ENCODE data around the gene CAGE1.
A peak's percentile ranks its signal among the peaks of the same experiment; 100 is the strongest.
"Not testable (repeated sequence)": the region's sequence is repeated elsewhere in the genome, so short reads cannot be mapped to it uniquely, and the experiment has no call there.

CAGE1 gene

DNA sequence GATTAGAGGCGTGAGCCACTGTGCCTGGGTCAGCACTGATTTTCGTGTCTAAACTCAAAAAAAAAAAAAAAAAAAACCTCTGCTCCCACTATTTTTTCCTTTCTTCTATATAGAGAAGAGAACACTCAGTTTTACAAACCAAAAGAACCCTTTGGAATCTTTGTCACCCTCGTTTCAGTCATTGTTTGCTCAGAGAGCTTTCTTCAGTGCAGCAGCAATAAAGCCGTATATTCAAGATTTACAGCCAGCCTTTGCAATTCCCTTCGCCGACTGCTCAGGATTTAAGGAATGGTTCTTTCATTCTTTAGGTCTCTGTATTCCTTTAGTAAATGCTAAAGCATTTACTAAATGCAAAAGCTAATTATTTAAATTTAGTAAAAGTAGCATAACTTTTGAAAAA lies 20.2 kb upstream of the CAGE1 start:
- DNase-seq = no peak

DNA sequence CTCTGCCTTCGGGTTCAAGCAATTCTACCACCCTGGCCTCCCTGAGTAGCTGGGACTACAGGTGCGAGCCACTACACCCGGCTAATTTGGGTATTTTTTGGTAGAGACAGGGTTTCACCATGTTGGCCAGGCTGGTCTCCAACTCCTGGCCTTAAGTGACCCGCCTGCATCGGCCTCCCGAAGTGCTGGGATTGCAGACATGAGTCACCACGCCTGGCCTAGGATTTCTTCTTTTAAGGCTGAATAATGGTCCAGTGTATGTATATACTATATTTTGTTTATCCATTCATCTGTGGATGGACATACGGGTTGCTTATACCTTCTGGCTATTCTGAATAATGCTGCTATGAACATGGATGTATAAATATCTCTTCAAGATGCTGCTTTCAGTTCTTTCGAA lies 17.2 kb upstream of the CAGE1 start:
- DNase-seq = no peak

DNA sequence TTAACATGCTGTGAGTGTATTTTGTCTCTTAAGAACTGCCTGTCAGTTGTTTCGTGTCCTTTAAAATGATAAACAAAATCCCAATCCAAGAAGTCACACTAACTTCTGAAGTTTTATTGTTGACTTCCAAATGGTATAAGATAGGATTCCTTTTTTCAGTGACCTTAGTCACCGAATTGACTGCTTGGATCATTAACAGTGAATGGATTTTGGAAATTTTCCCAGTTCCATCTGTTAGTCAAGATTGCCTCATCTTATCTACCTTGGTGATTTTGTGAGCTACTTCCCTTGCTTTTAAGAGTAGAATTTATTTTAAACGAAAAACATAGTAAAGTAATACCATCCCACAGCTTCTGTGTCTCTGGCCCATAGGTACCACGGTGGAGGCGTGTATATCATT lies 15.0 kb upstream of the CAGE1 start:
- DNase-seq = no peak

DNA sequence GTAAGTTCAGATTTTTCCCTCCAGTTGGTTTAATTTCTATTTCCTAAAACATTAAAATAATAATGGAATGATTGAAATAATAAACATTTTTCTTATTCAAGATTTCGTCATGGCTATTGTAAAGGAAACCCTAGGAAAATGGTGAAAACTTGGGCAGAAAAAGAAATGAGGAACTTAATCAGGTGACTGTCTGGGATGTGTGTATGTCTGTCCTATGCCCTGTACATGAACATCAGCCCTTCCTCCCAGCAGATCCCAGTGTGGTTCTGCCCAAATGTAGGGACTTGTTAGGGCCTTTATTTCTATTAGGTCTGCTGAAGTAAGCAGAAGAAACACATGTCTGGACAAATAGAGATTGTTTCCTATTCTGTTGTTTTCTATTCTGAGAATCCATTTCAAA lies 13.2 kb upstream of the CAGE1 start:
- DNase-seq = no peak

DNA sequence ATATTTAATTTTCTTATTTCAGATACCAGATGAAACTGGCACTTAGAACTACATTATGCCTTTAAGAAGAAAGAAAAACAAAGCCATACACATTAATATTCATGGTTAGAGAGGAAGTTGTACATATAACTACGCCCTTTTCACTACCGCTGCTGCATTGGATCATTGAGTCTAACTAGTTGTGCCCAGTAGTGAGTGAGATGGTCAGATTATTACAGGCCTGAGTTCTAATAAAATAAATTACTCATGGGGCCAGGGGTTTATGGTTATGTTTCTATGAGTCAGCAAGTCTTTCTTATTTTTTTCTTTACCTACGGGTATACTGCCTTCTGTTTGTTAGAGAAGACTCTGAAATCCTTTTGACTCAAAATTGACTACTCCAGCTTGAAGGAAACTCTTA lies 11.5 kb upstream of the CAGE1 start:
- no peak for DNase-seq

DNA sequence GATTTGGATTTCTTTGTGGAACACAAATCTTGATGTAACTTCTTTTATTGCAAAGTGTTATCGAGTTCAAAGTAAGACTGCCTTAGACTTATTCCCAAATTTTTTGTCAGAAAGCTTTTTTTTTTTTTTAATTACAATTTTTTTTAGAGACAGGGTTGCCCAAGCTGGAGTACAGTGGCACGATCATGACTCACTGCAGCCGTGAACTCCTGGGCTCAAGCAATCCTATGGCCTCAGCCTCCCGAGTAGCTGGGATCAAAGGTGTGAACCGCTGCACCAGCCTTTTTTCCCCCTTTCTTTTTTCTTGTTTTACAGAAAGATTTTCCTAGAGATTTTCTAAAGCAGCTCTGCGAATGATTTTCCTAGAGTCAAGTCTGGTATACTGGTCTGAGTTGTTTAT lies 2.9 kb upstream of the CAGE1 start:
- no peak for DNase-seq

DNA sequence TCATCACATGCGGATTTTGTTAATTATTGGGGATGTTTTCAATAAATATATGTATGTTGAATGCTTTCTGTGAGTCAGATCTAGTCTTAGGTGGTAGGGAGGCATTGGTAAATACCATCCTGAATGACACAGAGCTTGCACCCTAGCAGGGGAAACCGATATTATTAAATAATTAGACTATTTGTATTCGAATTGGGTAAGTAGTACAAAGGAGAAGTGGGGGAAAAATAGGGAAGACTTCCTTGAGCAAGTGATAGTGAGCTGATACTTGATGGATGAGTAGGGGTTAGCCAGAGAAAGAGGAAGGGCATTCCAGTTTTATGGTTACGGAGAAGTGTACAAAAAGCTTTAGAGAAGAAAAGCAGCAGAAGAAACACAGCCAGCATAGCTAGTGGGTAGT lies 1.6 kb upstream of the CAGE1 start:
- no peak for DNase-seq

DNA sequence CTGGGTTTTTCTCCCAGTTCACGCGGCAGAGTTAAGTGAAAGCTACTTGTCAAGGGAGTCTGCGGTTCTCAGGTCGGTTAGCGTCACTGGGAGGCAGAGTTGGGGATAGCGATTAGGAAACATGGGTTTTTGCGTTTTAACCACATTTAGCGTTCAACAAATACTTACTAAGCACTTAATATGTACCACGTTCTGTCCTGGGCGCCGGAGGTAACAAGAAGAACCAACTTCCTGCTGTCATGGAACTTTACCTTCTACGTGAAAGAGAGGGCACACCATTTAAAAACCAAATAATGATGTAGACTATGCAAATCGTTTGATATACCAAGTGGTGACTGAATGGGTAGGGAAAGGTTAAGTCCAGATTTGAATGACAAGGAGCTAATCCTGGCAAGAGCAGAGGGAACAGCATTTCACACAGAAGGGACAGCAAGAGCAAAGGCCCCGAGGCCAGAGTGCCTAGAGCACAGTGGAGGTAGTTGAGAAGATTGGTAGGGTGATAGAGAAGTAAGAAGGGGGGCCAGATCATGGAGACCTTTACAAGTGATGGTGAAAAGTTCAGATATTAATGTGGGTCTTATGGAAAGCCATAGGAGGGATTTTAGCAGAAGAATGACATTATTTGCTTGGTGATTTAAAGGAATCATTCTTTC lies 810 bp upstream of the CAGE1 start:
- DNase-seq = peak in 2 of 5 donors; percentile 40 to 58

DNA sequence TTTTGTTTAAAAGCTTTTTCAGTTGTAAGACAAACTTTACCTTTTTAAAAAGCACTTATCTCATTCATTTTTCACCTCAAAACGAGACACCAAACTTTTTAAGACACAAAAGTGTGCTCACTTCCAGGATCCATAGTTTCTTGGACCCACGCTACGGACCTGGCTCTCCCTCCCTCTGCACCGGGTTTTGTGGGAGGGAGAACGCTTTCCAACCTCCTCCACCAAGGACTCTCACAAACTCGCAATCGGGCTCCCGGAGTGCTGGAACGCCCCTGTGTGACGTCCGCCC lies 436 bp downstream of the CAGE1 start:
- no peak for DNase-seq

DNA sequence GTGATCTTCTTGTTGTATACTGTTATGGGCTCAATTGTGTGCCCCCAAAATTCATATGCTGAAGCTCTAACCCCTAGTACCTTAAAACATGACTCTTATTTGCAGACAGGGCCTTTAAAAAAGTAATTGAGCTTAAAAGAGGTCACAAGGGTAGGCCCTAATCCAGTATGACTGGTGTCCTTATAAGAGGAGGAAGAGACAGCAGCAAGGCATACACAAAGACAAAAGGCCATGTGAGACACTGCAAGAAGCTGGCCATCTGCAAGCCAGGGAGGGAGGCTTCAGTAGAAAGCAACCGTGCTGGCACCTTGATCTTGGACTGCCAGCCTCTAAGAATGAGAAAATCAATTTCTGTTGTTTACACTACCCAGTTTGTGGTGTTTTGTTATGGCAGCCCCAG lies 8.4 kb downstream of the CAGE1 start:
- DNase-seq = no peak

DNA sequence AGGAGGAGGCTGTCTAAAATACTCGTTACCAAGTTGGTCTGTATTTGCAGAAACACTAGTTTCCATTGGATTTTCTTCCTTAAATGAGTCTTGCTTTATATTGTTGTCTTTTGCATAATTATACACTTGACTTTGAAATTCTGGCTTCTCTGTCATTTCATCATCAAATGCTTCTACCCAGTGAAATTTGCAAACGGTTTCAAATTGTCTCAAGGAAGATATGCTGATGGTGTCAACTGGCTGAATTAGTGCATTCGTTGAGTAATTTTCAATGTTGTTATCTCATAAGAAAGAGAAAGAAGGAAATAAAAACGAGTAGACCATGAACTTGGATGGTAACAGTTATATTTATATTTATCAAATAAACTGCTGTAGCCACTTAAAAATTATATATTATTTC lies 10.8 kb downstream of the CAGE1 start:
- no peak for DNase-seq

DNA sequence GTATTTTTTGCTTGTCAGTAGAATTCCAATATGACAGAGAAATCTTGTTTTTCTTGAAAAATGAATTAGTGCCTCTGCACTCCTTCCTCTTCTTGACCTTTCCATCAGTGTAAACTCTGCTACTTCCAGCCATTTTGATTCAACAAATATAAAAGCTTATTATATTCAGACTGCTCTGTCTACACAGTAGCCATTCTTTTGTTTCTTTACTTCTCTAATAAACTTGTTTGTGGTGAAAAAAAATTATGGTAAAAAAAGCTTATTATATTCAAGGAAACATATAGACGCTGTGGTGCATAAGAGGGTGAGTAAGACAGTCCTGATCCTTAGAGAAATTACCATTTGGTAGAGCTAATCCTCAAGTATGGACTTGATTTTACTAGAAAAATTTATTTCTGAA lies 11.6 kb downstream of the CAGE1 start:
- no peak for DNase-seq

DNA sequence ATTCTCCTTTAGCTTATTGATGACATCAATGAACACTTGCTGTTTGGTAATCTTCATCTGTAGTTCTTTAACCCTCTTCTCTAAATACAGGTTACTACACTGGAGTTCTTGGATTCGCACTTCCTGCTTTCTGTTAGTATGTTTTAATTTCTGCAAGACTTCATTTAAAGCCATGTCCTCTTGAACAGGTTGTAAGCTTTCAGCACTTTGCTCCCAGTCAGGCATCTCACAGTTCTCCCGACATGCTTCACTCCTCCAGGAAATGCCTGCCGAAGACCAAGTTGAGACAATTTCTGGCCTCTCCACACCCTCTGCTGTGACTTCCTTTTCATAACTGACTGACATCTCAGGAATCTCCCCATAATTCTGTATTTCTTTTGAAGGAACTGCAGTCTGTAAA lies 15.8 kb downstream of the CAGE1 start:
- no peak for DNase-seq

DNA sequence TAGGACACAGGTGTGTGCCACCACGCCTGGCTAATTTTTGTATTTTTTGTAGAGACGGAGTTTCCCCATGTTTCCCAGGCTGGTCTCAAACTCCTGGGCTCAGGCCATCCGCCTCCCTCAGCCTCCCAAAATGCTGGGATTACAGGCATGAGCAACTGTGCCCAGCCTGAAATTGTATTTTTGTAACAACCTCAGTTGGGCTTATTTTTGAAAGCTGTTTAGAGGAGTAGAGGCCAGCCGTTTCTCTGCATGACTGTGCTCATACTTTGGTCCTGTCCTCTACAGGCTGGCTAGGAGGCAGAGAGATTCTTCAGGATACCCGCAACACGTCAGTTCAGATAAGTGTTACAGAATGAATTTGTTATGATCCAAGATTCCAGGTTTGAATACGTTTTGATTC lies 22.1 kb downstream of the CAGE1 start:
- DNase-seq = no peak

DNA sequence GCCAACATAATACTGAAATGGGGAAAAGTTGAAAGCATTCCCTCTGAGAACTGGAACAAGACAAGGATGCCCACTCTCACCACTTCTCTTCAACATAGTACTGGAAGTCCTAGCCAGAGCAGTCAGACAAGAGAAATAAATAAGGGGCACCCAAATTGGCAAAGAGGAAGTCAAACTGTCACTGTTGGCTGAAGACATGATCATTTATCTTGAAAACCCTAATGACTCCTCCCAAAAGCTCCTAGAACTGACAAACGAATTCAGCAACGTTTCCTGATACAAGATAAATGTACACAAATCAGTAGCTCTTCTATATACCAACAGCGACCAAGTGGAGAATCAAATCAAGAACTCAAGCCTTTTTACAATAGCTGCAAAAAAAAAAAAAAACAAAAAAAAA lies 37.6 kb downstream of the CAGE1 start:
- DNase-seq = not testable (repeated sequence)

DNA sequence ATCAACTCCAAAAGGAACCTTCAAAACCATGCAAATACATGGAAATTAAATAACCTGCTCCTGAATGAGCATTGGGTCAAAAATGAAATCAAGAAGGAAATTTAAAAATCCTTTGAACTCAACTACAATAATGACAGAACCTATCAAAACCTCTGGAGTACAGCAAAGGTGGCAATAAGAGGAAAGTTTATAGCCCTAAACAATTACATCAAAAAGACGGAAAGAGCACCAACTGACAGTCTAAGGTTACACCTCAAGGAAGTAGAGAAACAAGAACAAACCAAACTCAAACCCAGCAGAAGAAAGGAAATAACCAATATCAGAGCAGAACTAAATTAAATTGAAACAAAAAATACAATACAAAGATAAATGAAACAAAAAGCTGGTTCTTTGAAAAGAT lies 39.0 kb downstream of the CAGE1 start:
- DNase-seq = not testable (repeated sequence)

DNA sequence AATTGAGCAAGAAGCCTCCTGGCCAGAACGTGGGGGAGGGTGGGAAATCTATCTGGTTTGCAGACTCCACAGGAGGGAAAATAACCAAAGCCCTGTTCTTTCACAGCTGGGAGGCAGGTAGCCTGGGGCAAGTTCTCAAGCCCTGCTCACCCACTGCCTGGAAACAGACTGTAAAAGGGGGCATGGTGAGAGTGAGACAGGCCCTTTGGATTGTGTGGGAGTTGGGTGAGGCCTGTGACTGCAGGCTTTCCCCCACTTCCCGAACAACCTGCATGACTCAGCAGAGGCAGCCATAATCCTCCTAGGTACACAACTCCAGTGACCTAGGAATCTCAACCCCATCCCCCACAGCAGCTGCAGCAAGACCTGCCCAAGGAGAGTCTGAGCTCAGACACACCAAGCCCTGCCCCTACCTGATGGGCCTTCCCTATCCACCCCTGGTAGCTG lies 42.0 kb downstream of the CAGE1 start:
- DNase-seq = not testable (repeated sequence)

DNA sequence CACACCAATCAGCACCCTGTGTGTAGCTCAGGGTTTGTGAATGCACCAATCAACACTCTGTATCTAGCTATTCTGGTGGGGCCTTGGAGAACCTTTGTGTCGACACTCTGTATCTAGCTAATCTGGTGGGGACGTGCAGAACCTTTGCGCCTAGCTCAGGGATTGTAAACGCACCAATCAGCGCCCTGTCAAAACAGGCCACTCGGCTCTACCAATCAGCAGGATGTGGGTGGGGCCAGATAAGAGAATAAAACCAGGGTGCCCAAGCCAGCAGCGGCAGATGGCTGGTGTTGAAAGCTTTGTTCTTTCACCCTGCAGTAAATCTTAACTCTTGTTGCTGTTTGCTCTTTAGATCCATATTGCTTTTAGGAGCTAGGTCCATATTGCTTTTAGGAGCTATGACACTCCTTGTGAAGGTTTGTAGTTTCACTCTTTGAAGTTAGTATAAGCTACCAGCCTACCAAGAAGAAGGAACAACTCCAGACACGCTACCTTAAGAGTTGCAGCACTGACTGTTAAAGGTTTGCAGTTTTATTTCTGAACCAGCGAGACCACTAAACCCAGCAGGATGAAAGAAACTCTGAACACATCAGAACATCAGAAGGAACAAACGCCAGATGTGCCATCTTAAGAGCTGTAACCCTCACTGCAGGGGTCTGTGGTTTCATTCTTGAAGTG lies 44.6 kb downstream of the CAGE1 start:
- DNase-seq = not testable (repeated sequence)

DNA sequence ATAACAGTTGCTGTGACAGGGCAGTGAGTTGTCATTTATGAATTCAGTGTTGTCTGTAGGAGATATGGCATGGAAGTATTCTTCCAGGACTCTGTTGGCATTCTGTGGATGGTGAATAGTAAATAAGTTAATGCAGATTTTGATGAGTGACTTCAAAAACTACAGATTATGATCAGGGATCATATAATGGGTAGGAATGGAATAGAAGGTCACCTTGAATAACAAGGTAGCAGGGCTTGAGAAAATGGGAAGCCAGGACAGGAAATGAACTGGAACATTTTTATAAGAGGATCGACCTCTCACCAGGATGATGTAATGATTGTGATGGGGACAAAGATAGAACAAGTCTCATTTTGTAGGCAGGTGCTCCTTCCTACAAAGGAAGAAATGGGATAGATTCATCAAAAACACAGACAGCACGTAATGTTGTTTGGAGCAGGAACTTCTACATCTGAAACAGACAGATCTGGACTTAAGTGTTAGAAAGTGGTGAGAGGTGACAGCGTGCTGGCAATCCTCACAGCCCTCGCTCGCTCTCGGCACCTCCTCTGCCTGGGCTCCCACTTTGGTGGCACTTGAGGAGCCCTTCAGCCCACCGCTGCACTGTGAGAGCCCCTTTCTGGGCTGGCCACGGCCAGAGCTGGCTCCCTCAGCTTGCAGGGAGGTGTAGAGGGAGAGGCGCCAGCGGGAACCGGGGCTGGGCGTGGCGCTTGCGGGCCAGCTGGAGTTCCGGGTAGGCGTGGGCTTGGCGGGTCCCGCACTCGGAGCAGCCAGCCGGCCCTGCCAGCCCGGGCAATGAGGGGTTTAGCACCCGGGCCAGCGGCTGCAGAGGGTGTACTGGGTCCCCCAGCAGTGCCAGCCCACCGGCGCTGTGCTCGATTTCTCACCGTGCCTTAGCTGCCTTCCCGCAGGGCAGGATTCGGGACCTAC lies 45.7 kb downstream of the CAGE1 start:
- no peak for DNase-seq

DNA sequence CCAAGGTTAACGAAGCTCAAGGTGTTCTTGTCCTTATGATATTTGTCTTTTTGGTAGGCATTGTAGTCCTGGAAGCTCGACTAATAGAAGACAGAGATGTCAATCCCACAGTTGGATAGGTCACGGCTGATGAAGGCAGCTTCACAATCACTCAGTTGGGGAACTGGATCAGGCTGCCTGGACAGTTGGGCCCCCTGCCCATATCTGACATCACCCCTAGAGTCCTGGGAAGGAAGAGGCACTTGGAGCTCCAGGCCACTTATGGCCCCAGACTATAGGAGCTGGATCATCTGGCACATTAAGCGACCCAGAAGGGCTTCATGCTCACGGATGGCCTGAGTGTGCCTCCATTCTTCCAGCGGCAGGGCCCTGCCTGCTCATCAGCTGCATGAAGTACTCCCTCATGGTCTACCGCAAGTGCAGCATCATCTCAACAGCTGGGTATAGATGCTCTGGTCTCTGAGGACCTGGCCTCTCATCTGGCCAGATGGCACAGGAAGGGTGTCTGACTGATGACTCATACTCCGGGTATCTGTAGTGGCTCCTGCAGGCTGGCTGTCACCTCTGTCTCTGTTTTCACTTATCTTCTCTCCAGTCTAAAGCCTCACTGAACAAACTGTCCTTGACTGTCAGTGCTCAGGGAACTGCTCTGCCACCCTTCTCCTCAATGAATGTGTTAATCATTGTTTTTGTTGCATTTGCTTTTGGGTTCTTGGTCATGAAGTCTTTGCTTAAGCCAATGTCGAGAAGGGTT lies 47.4 kb downstream of the CAGE1 start:
- DNase-seq = peak in 1 of 5 donors; percentile 14

DNA sequence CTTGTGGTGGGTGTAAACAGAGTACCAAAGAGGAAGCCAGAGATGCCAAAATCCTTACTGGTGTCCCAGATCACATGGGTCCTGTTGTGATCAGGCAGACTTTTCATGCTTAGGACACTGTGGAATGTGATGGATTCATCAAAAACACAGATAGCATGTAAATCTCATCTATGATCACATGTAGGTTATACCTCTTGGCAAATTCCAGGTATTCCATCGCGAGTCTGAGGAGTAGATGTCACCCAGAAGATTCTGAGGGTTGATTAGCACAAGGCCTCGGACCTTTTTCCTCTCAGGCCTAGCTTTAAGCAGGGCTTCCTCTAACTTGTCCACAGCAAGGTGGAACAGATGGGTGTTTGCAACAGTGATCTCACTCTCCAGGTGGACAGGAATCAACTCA lies 48.3 kb downstream of the CAGE1 start:
- no peak for DNase-seq

DNA sequence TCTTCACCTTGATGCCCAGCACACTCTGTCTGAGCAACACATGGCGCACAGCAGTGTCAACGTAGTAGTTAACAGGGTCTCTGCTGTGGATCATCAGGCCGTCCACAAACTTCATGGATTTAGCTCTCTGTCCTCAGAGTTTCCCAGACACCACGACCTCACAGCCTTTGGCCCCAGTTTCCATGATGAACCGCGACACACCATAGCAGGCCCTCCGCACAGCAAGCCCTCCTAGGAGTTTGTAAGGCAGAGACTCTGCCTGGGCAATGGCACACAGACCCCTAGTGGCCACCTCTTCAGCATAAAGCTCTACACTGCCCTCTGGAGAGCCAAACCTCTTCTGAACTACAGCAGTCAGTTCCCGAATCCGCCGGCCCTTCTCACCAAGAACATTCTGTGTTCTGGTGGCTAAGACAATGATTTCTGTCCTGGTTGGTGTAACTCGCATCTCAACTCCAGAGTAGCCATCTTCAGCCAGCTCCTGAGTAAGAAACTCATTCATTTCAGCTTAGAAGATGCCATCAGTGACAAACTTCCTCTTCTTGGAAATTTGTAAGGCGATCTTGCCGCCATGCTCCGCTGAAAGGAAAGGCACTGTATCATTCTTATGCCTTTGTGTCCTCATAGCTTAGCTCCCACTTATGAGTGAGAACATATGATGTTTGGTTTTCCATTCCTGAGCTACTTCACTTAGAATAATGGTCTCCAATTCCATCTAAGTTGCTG lies 50.4 kb downstream of the CAGE1 start:
- not testable (repeated sequence) for DNase-seq
